A172 (cell line): ENCODE data around the gene IFT172. TPM values are rescaled to one million over a fixed set of nuclear protein-coding genes. Genes with fewer than 3 reads are reported as not detected.
"Not testable (repeated sequence)": the region's sequence is repeated elsewhere in the genome, so short reads cannot be mapped to it uniquely, and the experiment has no call there.

Source experiments
- DNase-seq: peaks from one replicate; pipeline ENCODE4 v3.0.0-alpha.2; 2015; ENCODE audit warnings: low spot score
- total RNA-seq: library from RNA; depleted of rRNA; stranded (reverse); fragments of >200 nt; shearing (Covaris generic); gene quantifications from 2 replicates; pipeline ENCODE4 v1.2.3, GENCODE V29; 2014; rRNA removed

IFT172 gene
- total RNA-seq, 1 experiment from 2014 or later = 39.8 TPM

DNA sequence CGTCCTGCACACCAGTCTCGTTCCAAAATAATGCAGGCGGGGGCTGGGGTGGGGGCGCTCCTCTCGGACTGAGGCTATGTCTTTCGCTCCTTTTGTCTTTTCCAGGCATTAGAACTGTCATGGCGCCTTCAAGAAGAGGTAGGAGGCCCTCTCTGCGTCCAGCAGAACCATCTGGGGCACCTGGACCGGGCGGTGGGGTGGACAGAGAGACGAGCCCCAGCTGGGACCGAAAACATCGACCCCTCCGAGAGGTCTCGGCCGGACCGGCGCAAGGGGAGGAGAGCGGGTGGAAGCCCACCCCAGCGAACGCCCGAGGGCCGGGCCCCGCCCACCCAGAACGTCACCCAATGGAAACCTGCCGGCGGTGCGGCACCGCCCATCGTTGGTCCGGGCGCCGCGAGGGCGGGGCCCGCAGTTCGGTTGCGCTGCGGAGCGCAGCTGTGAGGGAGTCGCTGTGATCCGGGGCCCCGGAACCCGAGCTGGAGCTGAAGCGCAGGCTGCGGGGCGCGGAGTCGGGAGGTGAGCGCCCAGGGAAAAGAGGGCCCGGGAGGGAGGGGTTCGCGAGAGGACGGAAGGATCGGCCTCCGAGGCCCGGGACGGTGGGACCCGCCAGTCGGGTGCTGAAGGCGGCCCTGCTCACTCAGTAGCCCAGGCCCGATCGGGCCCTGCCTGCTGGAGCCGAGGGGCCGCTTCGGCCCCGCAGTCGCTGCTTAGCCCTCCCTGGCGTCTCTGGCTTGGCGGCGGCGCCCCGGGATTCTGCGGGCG lies 61.1 kb downstream of the IFT172 start, which contains the start of gene NRBP1:
Gene NRBP1, plus strand, starts transcription at position 419 of the 765 bp plus-strand sequence. CDS start 4,643 bp downstream, outside the sequence.
- peak; percentile 78 for DNase-seq

DNA sequence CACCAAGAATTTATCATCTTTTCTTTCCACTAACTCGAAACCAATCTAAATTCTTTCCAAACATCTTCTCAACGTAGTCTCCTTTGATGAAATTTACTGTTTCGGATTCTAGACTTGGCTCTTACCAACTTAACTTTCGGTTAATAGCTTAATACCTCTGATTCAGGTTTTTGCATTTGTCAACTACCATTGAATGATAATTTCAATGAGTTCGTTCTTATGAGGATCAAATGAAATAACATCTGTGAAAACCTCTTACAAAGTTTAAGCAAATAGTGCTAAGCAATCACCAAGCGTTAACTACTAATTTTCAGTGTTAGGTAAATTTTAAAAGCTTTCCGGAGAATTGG lies 61.7 kb downstream of the IFT172 start:
- DNase-seq = peak; percentile 28

DNA sequence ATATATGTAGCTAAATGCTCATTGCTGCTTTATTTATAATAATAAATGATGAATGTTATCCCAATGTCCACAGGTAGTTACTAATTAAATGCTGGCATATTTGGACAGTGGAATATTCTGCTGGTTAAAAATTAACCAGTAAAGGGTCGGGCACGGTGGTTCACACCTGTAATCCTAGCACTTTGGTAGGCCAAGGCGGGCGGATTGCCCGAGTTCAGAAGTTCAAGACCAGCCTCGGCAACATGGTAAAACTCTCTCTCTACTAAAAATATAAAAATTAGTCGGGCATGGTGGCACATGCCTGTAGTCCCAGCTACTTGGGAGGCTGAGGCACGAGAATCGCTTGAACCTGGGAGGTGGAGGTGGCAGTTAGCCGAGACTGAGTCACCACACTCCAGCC lies 64.5 kb downstream of the IFT172 start:
- not testable (repeated sequence) for DNase-seq

DNA sequence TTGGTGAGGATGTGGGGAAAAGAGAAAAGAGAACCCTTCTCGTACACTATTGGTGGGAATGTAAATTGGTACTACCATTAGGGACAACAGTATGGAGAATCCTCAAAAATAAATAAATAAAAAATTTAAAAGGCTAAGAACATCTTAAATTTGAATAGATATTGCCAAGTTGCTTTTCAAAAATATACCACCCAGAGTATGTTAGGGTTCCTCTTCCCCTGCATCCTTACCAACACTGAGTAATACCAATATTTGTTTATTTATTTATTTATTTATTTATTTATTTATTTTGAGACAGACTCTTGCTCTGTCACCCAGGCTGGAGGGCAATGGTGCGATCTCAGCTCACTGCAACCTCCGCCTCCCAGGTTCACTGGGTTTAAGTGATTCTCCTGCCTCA lies 66.6 kb downstream of the IFT172 start:
- DNase-seq = no peak

DNA sequence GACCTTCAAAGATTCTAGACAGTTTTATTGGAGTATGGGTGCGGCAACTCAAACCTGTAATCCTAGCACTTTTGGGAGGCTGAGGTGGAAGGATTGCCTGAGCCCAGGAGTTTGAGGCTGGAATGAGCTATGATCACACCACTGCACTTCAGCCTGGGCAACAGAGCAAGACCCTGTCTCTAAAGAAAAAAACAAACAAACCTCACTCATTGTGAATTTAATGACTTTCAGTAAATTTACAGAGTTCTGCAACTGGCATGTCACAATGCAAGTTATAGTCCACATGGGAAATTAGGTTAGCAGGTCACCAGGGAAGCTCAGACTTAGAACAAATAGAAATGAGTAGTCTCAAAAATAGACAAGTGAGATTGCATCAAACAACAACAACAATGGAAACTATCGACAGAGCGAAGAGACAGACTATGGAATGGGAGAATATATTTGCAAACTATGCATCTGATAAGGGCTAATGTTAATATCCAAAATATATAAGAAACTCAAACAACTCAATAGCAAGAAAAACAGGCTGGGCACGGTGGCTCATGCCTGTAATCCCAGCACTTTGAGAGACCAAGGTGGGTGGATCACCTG lies 67.8 kb downstream of the IFT172 start:
- DNase-seq = no peak

DNA sequence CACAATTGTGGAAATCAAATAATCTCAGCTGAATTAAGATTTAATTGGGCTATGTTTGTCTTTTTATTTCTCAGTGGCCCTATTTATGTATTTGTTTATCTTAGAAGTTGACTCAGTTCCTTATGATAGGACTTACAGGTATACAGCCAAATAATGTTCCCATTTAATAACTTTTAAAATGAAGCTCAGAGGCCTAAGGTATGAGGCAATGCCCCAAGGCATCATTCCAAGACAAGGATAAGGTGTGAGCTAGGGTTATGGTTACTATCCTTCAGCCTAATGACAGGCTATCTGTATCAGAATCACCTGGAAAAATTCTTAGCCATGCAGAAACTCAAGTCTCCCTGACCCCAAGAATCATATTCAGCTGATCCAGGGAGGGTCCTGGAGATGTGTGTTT lies 68.5 kb downstream of the IFT172 start:
- DNase-seq = no peak

DNA sequence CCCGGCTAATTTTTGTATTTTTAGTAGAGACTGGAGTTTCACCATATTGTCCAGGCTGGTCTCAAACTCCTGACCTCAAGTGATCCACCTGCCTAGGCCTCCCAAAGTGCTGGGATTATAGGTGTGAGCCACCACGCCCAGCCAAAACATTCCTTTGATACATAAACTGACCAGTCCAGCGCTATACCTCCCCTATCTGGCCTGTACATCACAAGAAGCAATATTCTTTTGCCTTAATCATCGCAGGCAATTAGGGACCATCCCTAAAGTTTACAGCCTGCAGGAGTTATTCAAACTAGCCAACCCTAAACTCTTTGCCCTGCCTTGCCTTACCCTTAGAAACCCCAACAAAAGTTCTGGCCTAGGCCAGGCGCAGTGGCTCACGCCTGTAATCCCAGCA lies 73.4 kb downstream of the IFT172 start:
- DNase-seq = no peak

DNA sequence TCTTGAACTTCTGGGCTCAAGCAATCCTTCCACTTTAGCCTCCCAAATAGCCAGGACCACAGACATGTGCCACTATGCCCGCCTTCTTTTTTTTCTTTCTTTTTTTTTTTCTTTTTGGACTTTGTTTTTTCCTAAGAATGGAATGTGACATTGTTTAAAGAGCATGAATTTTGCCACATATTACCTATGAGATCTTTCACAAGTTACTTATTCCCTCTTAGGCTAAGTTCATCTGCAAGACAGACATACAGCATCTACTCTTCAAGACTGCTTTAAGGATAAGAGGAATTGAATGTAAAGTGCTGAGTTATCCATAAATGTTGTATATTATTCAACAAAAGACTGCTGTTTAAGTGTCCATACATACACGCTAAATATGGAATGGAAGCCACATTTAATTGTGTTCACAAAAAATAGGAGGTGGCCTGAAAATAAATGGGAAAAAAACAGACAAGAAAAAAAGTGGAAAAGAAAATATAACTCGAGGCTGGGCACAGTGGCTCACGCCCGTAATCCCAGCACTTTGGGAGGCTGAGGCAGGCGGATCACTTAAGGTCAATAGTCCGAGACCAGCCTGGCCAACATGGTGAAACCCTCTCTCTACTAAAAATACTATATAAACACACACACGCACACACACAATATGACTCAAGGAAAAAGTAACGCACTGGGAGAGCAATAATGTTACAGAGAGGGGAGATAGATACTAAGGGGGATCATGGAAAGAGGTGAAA lies 77.0 kb downstream of the IFT172 start:
- no peak for DNase-seq

DNA sequence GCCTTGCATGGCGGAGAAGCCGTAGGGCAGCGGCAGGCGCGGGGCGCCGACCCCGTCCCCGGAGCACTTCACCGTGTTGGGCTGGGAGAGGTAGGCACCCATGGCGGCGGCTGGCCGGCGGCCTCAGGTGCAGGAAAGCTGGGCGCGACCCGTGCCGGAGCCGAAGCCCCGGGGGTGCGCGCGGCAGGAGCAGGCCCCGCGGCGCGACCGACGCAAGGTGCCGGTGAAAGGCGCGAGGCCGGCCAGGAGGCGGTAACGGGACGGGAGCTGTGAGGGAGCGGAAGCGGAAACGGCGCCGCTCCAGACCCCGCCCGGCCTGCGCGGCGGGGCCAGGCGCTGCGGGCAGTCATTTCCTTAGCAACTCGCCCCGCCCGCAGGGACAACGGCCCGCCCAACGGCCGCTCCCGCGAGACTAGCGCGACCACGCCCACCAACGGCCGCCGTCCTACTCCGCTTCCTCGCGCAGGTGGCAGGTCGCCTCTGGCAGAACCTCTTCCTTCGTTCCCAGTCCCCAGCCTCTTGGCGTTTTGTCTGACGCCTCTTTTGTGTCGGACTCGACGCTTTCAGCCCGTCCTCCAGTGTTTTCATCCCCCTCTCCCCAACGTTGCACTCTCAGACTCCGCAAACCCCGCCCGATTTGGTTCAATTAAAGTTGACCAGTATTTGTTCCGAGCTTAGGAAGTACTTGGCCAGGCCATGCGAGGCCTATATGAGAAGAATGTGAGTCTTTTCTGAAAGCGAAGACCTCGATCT lies 80.0 kb downstream of the IFT172 start, which contains the start of gene PPM1G:
Gene PPM1G, minus strand, starts transcription at position 271 of the 753 bp plus-strand sequence. Its CDS starts 169 bp downstream, at position 102.
- DNase-seq = peak; percentile 91

DNA sequence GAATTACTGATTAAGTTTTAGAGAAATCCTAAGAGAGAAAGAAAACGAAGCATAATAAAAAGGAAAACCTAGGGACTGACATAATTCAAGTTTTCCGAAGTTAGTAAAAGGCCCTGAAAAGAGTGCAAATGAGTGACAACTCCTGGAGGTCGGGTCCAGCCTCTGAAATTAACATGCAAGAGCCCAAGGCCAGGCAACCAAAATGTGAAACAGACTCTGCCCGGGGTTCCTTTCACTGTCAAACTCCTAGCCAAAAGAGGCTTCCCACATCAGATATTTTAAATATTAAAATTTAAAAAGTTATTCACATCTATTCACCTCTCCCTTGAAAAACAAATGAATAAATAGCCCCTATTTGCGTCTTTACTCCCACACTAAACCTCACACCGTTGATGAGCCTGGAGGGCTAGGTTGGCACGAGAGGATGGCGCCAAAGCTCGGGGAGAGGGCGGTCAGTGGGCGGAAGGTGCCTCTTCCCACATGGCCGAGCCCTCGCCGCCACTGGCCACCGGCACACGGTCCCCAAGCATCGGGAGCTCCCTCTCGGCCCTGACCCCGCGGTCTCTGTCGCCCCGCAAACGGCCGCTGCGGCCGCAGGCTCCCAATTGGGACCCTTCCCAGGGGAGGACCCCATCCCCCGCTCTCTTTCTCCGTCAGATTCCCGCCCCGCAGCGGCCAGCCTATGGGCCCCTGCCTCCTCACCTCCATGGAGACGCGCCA lies 80.8 kb downstream of the IFT172 start:
- DNase-seq = no peak

DNA sequence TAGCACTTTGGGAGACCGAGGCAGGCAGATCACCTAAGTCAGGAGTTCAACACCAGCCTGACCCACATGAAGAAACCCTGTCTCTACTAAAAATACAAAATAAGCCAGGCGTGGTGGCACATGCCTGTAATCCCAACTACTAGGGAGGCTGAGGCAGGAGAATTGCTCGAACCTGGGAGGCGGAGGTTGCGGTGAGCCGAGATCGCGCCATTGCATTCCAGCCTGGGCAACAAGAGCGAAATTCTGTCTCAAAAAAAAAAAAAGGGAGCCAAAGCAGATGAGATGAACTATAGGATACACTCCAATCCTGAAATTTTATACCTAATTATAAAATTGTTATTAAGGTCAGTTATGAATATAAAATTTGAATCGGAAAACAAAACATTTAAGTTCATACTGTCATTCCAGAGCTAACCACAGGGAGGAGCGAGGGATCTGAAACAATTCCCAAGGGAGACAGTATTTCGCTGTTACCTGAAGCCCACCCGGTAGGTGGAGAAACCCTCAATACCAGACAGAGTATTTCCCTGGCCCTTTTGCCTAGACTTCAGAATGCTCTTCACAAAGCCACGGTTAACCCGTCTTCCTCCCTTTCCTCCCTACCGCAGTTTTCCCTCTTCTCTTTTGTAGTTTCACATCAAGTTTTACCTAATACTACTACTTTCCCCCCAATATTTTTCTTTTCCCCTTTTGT lies 81.6 kb downstream of the IFT172 start:
- DNase-seq = peak; percentile 55

DNA sequence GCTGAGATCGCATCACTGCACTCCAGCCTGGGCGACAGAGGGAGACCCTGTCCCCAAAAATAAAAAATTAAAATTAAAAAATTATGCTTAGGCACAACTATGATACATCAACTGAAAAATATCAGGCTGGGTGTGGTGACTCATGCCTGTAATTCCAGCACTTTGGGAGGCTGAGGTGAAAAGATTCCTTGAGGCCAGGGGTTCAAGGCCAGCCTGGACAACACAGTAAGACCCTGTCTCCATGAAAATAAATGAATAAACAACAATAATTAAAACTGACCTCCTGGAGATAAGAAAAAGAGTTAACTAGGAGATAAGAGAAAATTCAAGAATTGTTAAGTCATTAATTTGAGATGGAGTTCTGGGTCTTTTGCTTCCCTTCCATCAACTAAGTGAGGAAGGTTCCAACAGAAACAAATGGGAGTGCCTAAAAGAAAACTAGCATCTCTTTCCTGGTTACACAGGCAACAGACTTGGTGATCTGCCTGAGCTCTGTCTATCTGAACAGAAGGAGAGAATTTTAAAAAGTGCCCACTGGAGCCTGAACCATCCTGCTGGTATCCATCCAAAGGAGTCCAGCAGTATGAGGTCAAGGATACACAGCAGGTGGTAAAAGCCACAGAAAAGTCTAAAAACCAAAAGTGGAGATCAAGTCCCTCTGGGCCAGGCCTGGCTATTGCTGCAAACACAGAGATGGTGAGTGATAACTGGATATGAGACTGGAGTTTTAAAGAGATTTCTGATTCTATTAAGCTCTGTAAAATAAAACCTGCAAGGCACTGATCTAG lies 89.0 kb downstream of the IFT172 start:
- peak; percentile 41 for DNase-seq

DNA sequence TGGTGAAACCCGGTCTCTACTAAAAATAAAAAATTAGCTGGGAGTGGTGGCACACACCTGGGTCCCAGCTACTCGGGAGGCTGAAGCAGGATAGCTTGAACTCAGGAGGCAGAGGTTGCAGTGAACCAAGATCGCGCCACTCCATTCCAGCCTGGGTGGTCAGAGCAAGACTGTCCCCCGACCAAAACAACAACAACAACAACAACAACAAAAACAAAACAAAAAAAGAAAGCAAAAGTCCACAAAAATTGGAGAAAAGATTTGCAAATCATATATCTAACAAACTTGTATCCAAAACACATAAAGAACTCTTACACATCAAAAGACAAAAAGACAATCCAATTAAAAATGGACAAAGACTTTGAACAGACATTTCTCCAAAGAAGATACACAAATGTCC lies 90.6 kb downstream of the IFT172 start:
- no peak for DNase-seq

Other genes with a start within 250 kb of the IFT172 start
- 3.2 and 6.5 TPM in 2 replicates for gene SLC30A3, start 226.7 kb downstream of the IFT172 start, total RNA-seq
- gene DNAJC5G, start 214.3 kb downstream of the IFT172 start, total RNA-seq = not detected in 2 replicates
- 0.96 and 0.98 TPM in 2 replicates for gene TRIM54, start 207.3 kb downstream of the IFT172 start, total RNA-seq
- gene UCN, start 181.3 kb downstream of the IFT172 start, total RNA-seq = 4.1 and 5.0 TPM in 2 replicates
- 91.0 and 108 TPM in 2 replicates for gene MPV17, start 166.6 kb downstream of the IFT172 start, total RNA-seq
- gene GTF3C2, start 133.0 kb downstream of the IFT172 start, total RNA-seq = 56.4 and 67.8 TPM in 2 replicates
- 31.2 and 43.4 TPM in 2 replicates for gene EIF2B4, start 119.4 kb downstream of the IFT172 start, total RNA-seq
- gene SNX17, start 119.1 kb downstream of the IFT172 start, total RNA-seq = 202 and 226 TPM in 2 replicates
- gene ZNF513, start 109.0 kb downstream of the IFT172 start, total RNA-seq = 1.4 TPM in 1 of 2 replicates, not detected in the other
- gene PPM1G, start 80.2 kb downstream of the IFT172 start, total RNA-seq = 185 and 200 TPM in 2 replicates
- 170 and 206 TPM in 2 replicates for gene NRBP1, start 61.1 kb downstream of the IFT172 start, total RNA-seq
- gene KRTCAP3, start 47.4 kb downstream of the IFT172 start, total RNA-seq = not detected in 2 replicates
- gene FNDC4, start 5.5 kb upstream of the IFT172 start, total RNA-seq = 8.2 and 13.4 TPM in 2 replicates
- not detected in 2 replicates for gene GCKR, start 7.1 kb upstream of the IFT172 start, total RNA-seq
- 14.8 and 16.7 TPM in 2 replicates for gene ZNF512, start 93.3 kb upstream of the IFT172 start, total RNA-seq
- gene CCDC121, start 139.3 kb upstream of the IFT172 start, total RNA-seq = 1.6 and 6.5 TPM in 2 replicates
- 76.1 and 91.6 TPM in 2 replicates for gene GPN1, start 139.3 kb upstream of the IFT172 start, total RNA-seq
- 29.4 and 32.7 TPM in 2 replicates for gene SUPT7L, start 173.9 kb upstream of the IFT172 start, total RNA-seq
- 44.5 and 51.0 TPM in 2 replicates for gene SLC4A1AP, start 174.1 kb upstream of the IFT172 start, total RNA-seq